Inflammatory macrophage (primary cell): ENCODE measurements around the gene TAF5L.
"Not testable (repeated sequence)": the region's sequence is repeated elsewhere in the genome, so short reads cannot be mapped to it uniquely, and the experiment has no call there.

Experiments used
- DNase-seq, 2 donors: peaks; one replicate each; pipeline ENCODE4 v3.0.0-alpha.2; 2020 to 2022

The TAF5L gene

DNA sequence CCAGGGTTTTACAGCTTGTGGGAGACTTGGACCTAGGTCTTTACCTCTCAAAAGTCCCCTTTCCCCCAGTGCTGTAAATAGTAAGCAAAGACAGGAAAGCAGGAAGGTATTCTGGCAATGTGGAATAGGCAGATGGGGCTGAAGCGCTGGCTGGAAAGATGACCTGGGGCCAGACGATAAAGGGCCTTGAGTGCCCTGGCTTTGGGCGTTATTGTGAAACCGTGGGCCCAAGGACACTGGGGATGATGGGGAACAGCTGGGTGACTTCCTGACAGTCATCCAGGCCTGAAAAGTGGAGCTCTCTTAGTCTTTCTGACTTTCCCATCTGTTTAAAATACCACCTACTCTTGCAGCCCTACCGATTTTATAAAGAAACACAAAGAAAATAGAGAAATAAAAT lies 16.5 kb upstream of the TAF5L start:
- DNase-seq, result no peak

DNA sequence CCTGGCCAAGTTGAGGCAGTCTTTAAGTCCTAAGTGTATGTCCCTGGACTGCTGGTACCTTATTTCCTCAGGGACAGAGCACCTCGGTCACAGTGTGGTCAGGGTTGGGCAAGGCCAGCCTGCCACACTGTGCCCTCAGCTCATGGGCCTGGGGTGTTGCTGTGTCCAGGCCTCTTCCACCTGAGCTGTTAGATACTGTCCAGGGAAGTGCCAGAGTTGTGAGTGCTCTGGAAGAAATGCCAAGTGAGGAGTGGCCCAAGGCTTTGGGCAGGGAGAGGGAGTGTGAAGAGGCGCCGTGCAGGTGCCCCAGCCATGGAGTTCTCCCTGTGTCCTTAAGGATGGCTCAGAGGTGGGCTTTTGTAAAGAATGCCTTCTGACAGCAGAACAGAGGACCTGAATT lies 15.4 kb upstream of the TAF5L start:
- DNase-seq, result no peak

DNA sequence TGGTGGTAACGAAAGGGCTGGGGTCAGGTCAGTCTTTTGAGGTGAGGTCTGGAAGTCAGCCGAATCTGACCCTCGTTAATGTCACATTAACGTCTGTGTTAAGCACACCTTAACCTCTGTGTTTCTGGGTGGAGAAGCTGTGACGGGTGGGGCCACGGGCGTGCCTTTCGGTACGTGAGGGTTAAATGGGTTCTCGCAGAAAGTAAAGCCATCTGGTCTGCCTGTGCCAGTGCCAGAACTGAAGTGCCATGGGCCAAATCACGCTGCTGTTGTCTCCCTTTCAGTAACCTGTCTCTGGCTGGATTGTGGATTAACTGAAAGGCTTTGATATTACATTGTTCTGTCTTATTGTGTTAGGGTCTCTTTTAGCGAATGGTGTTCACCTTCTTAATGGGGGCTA lies 14.5 kb upstream of the TAF5L start:
- no peak for DNase-seq

DNA sequence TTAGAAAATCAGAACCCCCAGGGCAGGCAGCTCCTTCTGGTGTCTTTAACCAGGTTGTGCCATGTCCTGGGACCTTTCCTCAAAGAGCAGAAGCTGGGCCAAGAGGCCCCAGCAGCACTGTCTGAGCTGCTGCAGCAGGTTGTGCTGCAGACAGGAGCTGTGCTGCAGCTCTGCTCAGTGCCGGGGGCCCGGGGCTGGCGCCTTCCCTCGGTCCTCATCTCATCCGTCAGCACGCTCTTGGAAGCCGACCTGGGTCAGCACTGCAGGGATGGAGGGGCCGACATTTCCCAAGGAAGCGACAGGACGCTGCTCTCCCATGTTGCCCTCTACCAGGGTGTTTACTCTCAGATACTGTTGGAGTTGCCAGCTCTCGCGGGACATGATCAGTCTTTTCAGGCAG lies 11.8 kb upstream of the TAF5L start:
- DNase-seq, result no peak

DNA sequence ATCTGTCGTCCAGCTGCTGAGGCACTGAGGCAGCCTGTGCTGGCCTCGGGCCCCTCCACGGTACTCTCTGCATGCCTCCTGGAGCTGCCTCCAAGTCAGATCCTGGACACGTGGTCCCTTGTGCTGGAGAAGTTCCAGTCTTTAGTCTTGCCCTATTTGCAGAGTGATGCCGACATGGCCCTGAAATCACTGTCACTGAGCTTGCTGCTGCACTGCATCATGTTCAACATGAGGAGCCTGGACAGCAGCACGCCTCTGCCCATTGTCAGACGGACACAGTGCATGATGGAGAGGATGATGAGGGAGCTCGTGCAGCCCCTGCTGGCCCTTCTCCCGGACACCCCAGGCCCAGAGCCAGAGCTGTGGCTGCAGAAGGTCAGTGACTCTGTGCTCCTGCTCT lies 10.1 kb upstream of the TAF5L start:
- DNase-seq, result no peak

DNA sequence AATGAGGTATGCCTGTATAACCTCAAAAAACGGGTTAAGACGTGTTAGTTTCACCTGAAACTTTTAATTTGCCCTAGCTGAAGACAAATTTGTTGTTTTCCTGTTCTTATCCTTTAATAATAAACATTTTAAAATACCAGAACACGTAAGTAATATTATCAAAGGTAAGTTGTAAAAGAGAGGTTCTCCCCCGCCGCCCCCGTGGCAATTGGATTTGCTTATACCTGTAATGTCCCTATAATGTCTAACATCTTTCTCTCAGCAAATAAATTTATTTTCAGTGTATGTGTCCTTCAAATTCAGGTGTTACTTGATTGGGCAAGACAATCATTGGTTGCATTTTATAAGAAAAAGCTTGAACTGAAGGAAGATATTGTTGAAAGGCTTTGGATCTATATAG lies 6.0 kb upstream of the TAF5L start:
- no peak for DNase-seq

DNA sequence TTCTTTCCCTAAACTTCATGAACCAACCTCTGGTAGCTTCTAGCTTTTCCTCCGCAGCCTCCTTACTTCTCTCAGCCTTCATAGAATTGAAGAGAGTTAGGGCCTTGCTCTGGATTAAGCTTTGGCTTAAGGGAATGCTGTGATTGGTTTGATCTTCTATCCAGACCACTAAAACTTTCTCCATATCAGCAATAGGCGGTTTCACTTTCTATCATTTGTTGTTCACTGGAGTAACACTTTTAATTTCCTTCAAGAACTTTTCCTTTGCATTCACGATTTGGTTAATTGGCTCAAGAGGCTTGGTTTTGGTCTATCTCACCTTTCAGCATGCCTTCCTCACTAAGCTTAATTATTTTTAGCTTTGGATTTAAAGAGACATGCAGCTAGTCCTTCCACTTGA lies 5.2 kb upstream of the TAF5L start:
- no peak for DNase-seq

- no peak for DNase-seq
These were observed 3.3 kb upstream of the TAF5L start for GRCh38 chr1:229629261-229629660.

DNA sequence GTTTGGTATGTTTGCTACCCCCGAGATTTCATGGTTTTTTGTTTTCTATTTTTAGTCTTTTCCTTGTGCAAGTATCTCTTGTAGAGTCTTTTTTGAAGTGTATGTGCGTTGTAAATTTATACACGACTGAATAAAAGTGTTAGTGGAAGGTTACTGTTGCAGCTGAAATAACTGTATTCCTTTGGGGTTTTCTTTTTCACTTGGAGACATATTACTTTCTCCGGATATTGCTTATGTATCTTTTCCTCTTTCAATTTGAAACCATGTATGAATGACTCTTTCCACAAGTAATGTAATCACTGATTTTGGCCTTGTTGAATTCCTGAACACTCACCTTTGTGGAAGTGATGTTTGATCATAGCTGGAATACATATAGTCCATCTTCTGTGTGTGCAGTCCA lies 1.1 kb upstream of the TAF5L start:
- DNase-seq, result no peak

DNA sequence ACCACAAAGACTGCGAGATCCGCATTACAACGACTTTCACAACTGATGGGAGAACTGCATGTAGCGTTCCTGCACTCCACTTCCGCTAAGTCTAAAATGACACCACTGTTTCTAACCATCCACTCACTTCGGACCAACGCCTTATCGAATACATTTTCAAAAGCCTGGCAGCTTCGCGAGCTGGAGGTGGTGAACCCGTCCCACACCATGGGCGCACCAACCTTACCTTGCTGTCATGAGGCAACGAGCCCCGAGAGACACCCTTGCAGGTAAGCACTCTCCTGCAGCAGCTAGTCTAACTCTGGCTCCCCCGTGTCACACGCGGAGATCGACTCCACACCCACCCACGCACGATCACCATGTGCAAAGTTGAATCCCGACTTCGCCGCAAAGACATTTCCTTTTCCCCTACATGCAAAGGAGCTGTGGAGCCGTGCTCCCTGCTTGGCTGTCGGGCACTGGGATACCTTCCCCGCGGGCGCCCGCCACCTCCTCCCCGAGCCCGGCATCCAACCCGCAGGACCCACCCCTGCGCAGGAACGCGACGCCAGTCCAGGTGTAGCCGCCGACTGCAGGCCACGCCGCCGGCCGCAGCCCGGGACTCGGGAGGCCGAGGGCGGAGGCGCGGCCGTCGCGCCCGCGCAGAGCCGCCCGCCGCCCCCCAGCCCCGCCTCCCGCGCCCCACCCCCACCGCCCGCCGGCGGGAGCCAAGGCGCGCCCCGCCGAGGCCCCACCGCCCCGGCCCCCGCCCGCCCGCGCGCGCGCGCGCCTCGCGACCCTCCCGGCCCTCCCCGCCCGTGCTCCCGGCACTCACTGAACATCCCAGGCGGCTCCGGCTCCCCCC lies 629 bp downstream of the TAF5L start:
- DNase-seq, result peak; percentile 54 to 74

DNA sequence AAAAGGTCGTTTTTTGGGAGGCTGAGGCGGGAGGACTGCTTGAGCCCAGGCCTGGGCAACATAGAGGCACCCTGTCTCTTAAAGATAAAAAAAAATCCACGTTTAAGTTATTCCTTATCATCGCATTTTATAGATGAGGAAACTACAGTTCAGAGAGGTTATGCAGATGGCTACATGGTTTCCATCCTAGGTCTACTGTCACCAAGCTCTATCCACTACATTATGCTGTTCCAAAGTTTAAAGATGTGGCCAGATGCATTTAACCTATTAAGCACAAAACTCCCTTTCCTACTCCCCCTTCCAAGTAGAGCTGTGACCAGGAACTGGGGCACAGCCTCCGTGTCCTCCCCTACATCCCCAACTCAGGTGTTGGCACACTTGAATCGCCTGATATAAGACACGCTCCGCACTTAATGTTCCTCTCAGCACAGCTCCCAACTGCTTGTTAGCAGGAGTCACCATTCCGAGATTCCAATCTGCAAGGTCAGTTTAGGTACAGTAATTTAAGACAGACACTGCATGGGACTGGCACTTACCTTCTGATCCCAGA lies 1.3 kb downstream of the TAF5L start:
- no peak for DNase-seq

GRCh38 chr1:229623838-229624237 lies 2.1 kb downstream of the TAF5L start:
- no peak for DNase-seq

GRCh38 chr1:229623225-229623624 lies 2.7 kb downstream of the TAF5L start:
- no peak for DNase-seq

DNA sequence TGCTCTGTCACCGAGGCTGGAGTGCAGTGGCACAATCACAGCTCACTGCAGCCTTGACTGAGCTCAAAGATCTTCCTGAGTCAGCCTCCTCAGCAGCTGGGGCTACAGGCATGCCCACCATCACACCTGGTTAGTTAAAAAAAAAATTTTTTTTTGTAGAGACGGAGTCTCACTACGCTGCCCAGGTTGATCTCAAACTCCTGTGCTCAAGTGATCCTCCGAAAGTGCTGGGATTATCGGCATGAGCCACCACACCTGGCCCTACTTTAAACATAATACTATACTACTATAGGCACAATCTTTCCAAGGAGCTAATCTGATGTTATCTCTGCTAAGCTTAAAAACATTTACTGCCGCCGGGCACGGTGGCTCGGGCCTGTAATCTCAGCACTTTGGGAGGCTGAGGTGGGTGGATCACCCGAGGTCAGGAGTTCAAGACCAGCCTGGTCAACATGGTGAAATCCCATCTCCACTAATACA lies 3.2 kb downstream of the TAF5L start:
- not testable (repeated sequence) for DNase-seq

DNA sequence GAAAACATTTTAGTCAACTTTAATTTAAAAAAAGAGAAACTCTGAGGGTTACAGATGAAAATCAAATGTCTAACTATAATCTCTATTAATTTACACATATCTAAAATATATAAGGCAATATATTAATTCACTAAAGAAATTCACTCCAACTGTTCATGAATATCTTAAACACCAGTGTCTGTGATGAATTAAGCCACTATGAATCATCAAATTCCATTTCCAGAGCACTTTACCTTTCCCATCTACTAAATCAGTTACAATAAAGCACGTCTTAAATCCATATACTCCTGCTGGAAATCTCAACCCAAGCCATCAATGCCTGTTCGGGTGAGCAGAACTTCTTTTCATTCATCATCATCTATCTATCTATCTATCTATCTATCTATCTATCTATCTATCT lies 4.3 kb downstream of the TAF5L start:
- no peak for DNase-seq

- DNase-seq, result peak; percentile 27 to 48
These were observed 5.0 kb downstream of the TAF5L start for GRCh38 chr1:229620876-229621275.

- DNase-seq, result no peak
These were observed 6.3 kb downstream of the TAF5L start for GRCh38 chr1:229619614-229620013.

GRCh38 chr1:229619002-229619401 lies 6.9 kb downstream of the TAF5L start:
- no peak for DNase-seq

DNA sequence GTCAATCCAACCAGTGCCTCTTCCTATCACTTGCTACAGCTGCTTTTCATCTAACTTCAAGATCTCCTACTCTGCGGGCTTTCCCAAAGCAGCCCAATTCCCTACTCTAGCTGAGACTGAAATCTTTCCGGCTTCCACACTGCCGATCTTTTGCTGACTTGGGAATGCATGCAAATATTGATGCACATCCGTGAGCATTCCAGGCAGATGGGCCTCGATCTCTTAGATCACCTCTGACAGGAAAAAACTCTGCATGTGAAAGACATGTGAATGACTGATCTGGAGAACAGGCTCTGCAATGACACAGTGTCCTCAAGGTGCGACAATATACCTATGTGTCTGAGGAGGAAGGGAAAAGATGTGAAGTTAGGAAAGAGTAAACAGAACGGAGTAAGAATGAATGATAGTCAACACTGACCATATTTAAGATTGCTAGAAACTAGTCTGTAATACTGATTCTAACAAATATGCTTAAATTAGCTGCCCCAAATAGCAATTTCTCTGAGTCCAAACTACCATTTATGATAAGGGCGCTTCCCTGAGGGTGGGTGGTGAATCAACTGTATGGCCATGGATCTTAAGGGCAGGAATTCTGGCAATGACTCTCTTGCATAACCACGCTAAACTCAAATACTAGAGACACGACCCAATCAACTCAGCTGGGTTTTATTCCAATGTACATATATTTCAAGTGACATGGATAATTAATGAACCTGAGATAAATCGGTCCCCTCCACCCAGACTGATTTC lies 8.4 kb downstream of the TAF5L start:
- DNase-seq, result no peak

DNA sequence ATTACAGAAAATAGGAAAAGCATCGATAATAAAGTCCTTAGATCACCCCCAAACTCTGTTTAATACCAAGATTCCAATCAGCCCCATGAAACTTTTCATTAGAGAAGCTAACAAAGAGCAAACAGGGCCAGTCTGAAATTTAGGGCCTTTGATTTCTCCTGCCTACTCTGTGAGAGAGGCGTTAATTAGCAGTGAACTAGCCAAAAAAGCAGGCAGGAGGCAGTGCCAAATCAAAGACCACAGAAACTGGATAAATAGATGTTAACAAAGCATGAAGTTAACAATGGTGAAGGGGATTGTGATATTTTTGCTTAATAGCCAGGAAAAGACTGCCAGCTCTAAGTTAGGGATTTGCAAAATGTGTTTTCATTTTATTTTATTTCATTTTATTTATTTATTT lies 11.2 kb downstream of the TAF5L start:
- no peak for DNase-seq

DNA sequence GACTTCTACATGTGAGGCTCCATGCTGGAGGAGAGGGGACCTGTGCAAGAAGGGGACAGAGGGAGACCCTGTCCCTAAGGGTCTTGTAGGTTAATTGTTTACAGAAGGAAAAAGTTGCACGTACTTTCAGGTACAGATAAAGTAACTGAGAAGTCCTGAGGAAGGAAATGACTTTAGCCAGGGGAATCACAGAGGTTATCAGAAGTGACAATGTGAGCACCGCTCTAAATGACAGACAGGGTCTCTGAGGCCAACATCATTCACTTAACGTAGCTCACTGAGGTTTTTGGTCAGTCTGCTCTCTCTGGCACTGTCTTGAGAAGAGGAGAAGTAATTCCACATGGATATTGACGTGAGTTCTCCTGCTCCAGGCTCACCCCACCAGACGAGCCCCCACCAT lies 12.0 kb downstream of the TAF5L start:
- no peak for DNase-seq

GRCh38 chr1:229608590-229608989 lies 17.3 kb downstream of the TAF5L start:
- DNase-seq, result no peak

DNA sequence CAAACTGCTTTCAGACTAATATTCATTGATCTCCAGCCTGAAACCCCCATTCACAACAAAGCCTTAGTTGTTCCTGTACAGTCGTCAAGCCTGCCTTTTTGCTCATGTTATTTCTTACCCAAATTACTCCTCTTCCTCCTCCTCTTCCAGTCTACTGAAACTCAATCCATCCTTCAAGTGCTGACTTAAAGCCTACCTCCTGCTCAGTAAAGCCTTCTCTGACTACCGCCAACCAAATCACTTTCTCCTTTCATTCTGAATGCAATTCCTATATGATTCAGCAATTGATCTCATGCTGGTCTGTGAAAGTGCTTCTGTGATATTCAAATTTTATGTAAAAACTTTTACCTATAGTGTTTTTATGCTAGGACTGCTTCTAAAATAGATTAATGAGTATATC lies 18.6 kb downstream of the TAF5L start:
- DNase-seq, result no peak
